ENCODE data around the gene HSPA6.
"Not testable (repeated sequence)": the region's sequence is repeated elsewhere in the genome, so short reads cannot be mapped to it uniquely, and the experiment has no call there.

The HSPA6 gene

DNA sequence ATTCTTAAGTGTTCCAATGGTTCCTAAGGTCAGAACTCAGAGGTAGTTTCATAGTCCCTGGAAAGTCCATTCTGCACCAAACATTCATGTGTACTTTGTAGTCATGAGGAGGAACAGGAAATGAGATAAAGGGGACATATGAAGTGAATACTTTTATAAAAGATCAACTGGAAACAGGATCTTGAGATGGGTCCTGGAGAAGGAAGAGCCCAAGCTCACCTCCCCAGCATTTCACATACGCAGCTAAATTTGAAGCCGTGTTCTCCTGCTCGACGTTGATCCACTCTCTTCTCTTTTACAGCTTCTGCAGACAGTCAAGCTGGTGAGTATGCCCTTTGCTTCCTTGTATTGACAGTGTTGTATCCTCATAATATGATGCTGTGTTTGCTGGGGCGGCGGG is 18.7 kb upstream of the HSPA6 start:
- peaks cover 9% of the 10 kb centered on the region; the same call in 1 of the 2 replicates for H3K4me1 ChIP-seq (ENCODE audit: control insufficient read depth, insufficient read depth, low read length)

DNA sequence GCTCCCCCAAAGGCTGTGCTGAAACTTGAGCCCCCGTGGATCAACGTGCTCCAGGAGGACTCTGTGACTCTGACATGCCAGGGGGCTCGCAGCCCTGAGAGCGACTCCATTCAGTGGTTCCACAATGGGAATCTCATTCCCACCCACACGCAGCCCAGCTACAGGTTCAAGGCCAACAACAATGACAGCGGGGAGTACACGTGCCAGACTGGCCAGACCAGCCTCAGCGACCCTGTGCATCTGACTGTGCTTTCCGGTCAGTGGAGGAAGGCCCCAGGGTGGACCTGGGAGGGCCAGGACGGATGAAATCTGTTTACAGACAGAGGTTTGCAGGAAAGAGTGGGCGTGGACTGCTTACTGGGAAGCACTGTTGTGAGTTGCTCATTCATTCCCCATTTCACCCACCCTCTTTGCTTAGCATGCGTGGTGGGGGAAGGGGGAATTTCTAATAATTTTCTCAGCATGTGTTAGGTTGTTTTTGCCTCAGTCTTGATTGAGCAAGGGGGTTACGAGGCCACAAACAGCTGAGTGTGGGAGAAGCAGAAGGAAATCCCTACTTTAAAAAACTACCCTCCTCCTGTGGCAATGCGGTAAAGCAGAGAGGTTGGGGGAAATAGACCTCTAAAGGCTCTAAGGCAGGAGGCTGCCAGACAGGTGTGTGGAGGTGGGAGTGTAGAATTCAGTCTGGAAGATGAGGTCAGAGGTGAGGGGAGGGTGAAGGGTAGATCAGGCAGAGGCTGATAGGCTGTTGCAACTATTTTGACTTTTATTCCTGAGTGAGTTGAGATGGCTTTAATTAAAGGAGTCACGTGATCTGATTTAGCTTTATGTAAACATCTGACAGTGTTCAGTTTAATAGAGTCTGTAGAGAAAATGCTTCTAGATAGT is 17.8 kb upstream of the HSPA6 start:
- H3K36me3 ChIP-seq (ENCODE audit: control insufficient read depth, insufficient read depth, low read length), result no peaks in the 10 kb centered on the region
- peak overlapping the region; percentile 37 for H3K27ac ChIP-seq (ENCODE audit: low read depth, low read length)
- H3K4me3 ChIP-seq (ENCODE audit: low read depth, low read length), result no peak overlapping the region
- H3K4me1 ChIP-seq (ENCODE audit: control insufficient read depth, insufficient read depth, low read length), result peaks cover 9% of the 10 kb centered on the region; the same call in 1 of the 2 replicates
- H3K9ac ChIP-seq (ENCODE audit: low read depth, low read length), result no peak overlapping the region
- no peaks in the 10 kb centered on the region for H3K9me3 ChIP-seq (ENCODE audit: control insufficient read depth, insufficient read depth, low read length)
- no peaks in the 10 kb centered on the region for H3K27me3 ChIP-seq (ENCODE audit: control insufficient read depth, insufficient read depth, low read length)

More for the DNA sequence above, 18.7 kb upstream of the HSPA6 start:
- Histone ChIP-seq H3K4me3 (ENCODE audit: low read depth, low read length) (no peak overlapping the region), H3K9me3 (ENCODE audit: control insufficient read depth, insufficient read depth, low read length) (no peaks in the 10 kb centered on the region), H3K27ac (ENCODE audit: low read depth, low read length) (no peak overlapping the region), H3K36me3 (ENCODE audit: control insufficient read depth, insufficient read depth, low read length) (no peaks in the 10 kb centered on the region), H3K27me3 (ENCODE audit: control insufficient read depth, insufficient read depth, low read length) (no peaks in the 10 kb centered on the region), H3K9ac (ENCODE audit: low read depth, low read length) (no peak overlapping the region)

DNA sequence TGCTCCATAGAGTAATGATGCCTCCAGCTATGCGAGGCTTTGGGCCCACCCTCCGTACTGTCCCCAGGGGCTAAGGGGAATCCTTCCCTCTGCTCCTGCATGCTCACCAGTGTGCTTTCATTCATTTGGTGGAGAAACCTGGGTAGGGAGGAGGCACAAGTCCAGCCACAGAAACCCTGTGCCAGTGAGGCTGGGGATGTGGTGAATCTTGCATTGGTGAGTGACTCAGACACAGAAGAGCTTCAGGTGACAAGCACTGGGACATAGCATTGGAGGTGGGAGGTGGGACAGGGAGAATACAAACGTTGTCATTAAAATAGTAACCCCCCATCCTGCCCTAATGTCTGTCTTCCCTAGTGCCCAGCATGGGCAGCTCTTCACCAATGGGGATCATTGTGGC is 13.9 kb upstream of the HSPA6 start:
- Histone ChIP-seq H3K27ac (ENCODE audit: low read depth, low read length) (no peak overlapping the region), H3K36me3 (ENCODE audit: control insufficient read depth, insufficient read depth, low read length) (no peaks in the 10 kb centered on the region), H3K27me3 (ENCODE audit: control insufficient read depth, insufficient read depth, low read length) (no peaks in the 10 kb centered on the region), H3K4me1 (ENCODE audit: control insufficient read depth, insufficient read depth, low read length) (peaks cover 9% of the 10 kb centered on the region; the same call in 1 of the 2 replicates), H3K9me3 (ENCODE audit: control insufficient read depth, insufficient read depth, low read length) (no peaks in the 10 kb centered on the region), H3K4me3 (ENCODE audit: low read depth, low read length) (no peak overlapping the region), H3K9ac (ENCODE audit: low read depth, low read length) (no peak overlapping the region)

DNA sequence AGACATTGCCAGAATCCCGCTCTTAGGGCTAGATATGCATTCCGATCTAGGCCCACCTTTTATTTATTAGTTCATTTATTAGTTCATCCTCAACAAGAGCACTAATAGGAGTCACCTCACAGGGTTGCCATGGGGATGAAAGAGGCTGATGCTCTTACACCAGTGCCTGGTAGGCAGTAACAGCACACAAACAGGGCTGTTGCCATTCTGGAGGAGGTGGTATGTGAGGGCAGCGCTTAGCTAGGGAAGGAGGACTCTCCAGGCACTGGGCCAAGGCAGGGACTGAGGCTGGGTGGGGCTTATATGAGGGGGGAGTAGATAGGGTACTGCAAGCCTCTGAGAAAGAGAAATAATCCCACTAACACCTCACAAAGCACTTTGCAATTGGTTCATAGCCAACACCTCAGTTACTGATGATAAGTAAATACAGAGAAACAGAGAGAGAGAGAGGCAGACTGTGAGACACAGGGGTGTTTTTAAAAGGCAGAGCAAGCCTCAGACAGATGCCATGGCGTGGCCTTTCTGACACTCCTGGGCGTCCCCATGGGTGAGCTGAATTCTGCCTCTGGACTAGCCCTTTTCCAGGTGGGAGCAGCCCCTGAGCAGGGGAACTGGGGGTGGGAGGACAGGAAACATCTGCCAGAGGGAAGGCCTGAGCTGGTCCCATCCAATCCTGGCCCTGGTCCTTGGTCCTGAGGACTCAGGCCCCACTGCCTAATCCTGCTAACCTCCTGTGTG is 13.2 kb upstream of the HSPA6 start:
- Histone ChIP-seq H3K4me3 (ENCODE audit: low read depth, low read length) (no peak overlapping the region), H3K36me3 (ENCODE audit: control insufficient read depth, insufficient read depth, low read length) (no peaks in the 10 kb centered on the region), H3K27me3 (ENCODE audit: control insufficient read depth, insufficient read depth, low read length) (no peaks in the 10 kb centered on the region), H3K27ac (ENCODE audit: low read depth, low read length) (no peak overlapping the region), H3K9me3 (ENCODE audit: control insufficient read depth, insufficient read depth, low read length) (no peaks in the 10 kb centered on the region), H3K4me1 (ENCODE audit: control insufficient read depth, insufficient read depth, low read length) (peaks cover 9% of the 10 kb centered on the region; the same call in 1 of the 2 replicates), H3K9ac (ENCODE audit: low read depth, low read length) (no peak overlapping the region)

DNA sequence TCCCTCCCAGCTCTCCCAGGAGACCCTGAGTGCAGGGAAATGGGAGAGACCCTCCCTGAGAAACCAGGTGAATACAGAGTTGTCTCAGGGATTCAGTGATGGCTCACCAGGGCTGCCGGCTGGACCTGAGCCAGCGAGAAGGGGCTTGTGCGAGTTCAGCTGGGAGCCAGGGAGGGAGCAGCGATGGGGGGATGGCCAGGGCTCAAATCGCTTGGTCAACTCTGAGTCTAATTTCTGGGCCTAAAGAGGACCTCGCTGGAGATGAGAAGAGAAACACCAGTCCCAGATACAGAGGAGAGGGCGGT is 12.6 kb upstream of the HSPA6 start:
- H3K4me1 ChIP-seq (ENCODE audit: control insufficient read depth, insufficient read depth, low read length), result peaks cover 6% of the 10 kb centered on the region; the same call in 1 of the 2 replicates
- no peak overlapping the region for H3K9ac ChIP-seq (ENCODE audit: low read depth, low read length)
- H3K9me3 ChIP-seq (ENCODE audit: control insufficient read depth, insufficient read depth, low read length), result no peaks in the 10 kb centered on the region
- H3K27me3 ChIP-seq (ENCODE audit: control insufficient read depth, insufficient read depth, low read length), result no peaks in the 10 kb centered on the region
- H3K27ac ChIP-seq (ENCODE audit: low read depth, low read length), result no peak overlapping the region
- no peaks in the 10 kb centered on the region for H3K36me3 ChIP-seq (ENCODE audit: control insufficient read depth, insufficient read depth, low read length)
- H3K4me3 ChIP-seq (ENCODE audit: low read depth, low read length), result no peak overlapping the region

DNA sequence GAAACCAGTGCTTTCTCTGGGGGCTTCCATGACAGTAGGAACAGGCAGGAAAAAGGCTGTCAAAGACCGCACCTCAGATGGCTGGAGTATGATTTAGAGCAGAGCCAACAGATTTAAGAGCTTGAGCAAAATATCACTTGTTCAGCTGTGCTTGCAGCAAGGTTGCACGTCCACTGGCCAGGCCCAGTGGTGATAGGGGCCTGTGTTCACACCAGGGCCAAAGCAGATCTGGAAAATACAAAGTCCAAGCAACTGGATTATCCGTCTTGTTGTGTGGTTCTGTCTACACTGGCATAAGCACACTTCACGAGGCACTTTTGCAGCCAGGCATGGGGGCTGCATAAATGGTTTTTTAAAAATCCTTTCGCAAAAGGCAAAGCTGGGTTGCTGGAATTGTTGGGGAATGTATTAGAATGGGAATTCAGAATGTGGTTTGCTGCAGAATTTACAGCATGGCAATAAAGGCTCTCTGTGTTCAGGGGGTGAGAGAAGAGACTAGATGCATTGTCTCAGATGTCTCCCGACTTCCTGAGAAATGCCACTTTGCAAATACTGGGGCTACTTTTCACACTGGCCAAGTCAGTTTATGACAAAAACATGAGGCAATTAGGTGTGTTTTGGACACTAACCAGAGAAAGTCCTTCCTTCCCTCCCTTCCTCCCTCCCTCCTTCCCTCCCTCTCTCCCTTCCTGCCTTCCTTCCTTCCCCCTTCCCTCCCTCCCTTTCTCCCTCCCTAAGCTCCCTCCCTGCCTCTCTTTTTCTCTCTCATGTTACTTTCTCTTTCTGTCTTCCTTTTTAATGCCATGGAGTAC is 11.5 kb upstream of the HSPA6 start:
- not testable (repeated sequence) for H3K4me3 ChIP-seq (ENCODE audit: low read depth, low read length); H3K27ac ChIP-seq (ENCODE audit: low read depth, low read length); H3K9me3 ChIP-seq (ENCODE audit: control insufficient read depth, insufficient read depth, low read length); H3K4me1 ChIP-seq (ENCODE audit: control insufficient read depth, insufficient read depth, low read length); H3K9ac ChIP-seq (ENCODE audit: low read depth, low read length); H3K27me3 ChIP-seq (ENCODE audit: control insufficient read depth, insufficient read depth, low read length); H3K36me3 ChIP-seq (ENCODE audit: control insufficient read depth, insufficient read depth, low read length)

DNA sequence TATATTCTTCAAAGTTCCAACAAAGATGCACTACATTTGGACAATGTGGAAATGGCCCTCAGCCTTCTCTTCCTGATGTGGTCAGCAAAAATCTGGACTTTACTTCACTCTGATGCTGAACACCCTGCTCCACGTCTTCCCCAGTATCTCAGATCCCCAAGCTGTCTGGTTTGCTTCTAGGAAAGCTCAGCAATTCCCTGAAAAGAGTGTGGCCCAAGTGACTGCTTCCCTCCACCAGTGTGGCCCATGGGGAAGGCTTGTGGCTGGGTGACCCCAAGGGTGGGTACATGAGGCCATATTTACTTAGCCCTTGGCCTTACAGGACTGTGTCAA is 10.9 kb upstream of the HSPA6 start:
- not testable (repeated sequence) for H3K9me3 ChIP-seq (ENCODE audit: control insufficient read depth, insufficient read depth, low read length); H3K36me3 ChIP-seq (ENCODE audit: control insufficient read depth, insufficient read depth, low read length); H3K27ac ChIP-seq (ENCODE audit: low read depth, low read length); H3K27me3 ChIP-seq (ENCODE audit: control insufficient read depth, insufficient read depth, low read length); H3K4me1 ChIP-seq (ENCODE audit: control insufficient read depth, insufficient read depth, low read length); H3K9ac ChIP-seq (ENCODE audit: low read depth, low read length); H3K4me3 ChIP-seq (ENCODE audit: low read depth, low read length)

DNA sequence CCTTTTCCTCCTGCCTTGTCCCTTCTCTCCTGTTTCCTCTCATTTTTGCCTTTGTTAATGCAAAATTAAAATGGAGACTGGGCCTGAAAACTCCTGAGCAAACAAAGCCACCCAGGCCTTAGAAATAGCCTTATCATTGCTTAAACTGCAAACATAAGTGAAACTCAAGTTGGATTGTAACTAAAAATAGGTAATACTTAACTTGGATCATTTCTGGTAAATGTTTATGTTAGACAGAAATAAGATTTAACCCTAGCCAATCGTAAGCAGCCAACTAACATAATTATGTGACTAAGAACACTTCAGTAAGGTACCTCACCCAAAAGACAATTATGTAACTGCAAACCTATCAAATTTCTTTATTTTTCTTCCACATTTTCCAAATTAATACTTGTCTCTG is 10.4 kb upstream of the HSPA6 start:
- not testable (repeated sequence) for H3K9me3 ChIP-seq (ENCODE audit: control insufficient read depth, insufficient read depth, low read length); H3K9ac ChIP-seq (ENCODE audit: low read depth, low read length); H3K4me1 ChIP-seq (ENCODE audit: control insufficient read depth, insufficient read depth, low read length); H3K27me3 ChIP-seq (ENCODE audit: control insufficient read depth, insufficient read depth, low read length); H3K27ac ChIP-seq (ENCODE audit: low read depth, low read length); H3K4me3 ChIP-seq (ENCODE audit: low read depth, low read length); H3K36me3 ChIP-seq (ENCODE audit: control insufficient read depth, insufficient read depth, low read length)

DNA sequence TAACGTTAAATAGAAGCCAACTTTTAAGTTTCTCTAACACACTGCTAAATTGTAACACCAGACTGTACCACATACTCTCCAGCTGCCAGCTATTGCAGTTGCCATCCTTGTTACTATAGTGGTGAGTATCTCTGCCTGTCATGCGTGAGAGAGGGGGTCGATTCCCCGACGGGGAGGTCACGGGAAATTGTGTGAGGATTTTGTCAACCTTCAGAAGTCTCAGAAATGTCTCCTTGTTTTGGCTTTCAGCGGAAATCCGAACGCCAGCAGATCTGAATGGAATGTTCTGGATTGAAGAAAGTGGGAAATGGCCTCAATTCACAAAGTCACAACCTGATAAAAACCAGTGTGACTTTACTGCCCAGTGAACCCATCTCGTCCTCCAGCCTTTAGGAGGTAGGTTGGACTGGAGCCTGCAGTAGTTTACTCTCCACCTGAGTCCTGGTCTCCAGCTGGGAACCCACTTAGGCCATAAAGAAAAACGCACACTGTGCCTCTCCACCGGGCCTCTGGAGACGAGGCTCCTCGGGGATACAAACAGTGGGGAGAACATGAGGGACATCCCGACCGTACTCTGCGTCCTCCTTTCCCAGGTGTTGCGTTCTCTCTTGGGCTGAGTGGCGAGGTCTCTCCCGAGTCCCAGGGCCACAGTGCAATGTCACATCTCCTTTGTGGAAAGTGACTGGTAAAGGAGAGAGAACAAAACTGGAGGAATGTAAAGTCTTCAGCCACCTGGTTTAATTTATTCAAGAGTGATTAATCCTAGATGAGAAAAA is 1.1 kb upstream of the HSPA6 start:
- not testable (repeated sequence) for H3K36me3 ChIP-seq (ENCODE audit: control insufficient read depth, insufficient read depth, low read length); H3K27ac ChIP-seq (ENCODE audit: low read depth, low read length); H3K9me3 ChIP-seq (ENCODE audit: control insufficient read depth, insufficient read depth, low read length); H3K9ac ChIP-seq (ENCODE audit: low read depth, low read length); H3K4me1 ChIP-seq (ENCODE audit: control insufficient read depth, insufficient read depth, low read length)
- H3K4me3 ChIP-seq (ENCODE audit: low read depth, low read length), result peak overlapping the region; percentile 87; the same call in 1 of the 2 replicates
- H3K27me3 ChIP-seq (ENCODE audit: control insufficient read depth, insufficient read depth, low read length), result peaks cover 22% of the 10 kb centered on the region

DNA sequence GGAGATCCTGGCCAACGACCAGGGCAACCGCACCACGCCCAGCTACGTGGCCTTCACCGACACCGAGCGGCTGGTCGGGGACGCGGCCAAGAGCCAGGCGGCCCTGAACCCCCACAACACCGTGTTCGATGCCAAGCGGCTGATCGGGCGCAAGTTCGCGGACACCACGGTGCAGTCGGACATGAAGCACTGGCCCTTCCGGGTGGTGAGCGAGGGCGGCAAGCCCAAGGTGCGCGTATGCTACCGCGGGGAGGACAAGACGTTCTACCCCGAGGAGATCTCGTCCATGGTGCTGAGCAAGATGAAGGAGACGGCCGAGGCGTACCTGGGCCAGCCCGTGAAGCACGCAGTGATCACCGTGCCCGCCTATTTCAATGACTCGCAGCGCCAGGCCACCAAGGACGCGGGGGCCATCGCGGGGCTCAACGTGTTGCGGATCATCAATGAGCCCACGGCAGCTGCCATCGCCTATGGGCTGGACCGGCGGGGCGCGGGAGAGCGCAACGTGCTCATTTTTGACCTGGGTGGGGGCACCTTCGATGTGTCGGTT is 477 bp downstream of the HSPA6 start:
- not testable (repeated sequence) for H3K4me1 ChIP-seq (ENCODE audit: control insufficient read depth, insufficient read depth, low read length); H3K36me3 ChIP-seq (ENCODE audit: control insufficient read depth, insufficient read depth, low read length); H3K9me3 ChIP-seq (ENCODE audit: control insufficient read depth, insufficient read depth, low read length); H3K9ac ChIP-seq (ENCODE audit: low read depth, low read length); H3K27ac ChIP-seq (ENCODE audit: low read depth, low read length)
- Histone ChIP-seq H3K4me3 (ENCODE audit: low read depth, low read length) (peak overlapping the region; percentile 65), H3K27me3 (ENCODE audit: control insufficient read depth, insufficient read depth, low read length) (peaks cover 22% of the 10 kb centered on the region)
